CD4-positive, alpha-beta T cell treated with Interleukin-21 for 1 hour (primary cell): Measurements from ENCODE around the gene MGAT5B.
"Not testable (repeated sequence)": the region's sequence is repeated elsewhere in the genome, so short reads cannot be mapped to it uniquely, and the experiment has no call there.

Experiments used
- DNase-seq: peaks from one replicate; pipeline ENCODE4 v3.0.0-alpha.2; 2020

The MGAT5B gene

GRCh38 chr17:76956846-76957540 lies 88.8 kb downstream of the MGAT5B start:
- no peak for DNase-seq

- no peak for DNase-seq
Observed at GRCh38 chr17:76957678-76958464, 89.7 kb downstream of the MGAT5B start.

GRCh38 chr17:76958974-76959373 lies 90.8 kb downstream of the MGAT5B start:
- DNase-seq, result no peak

- no peak for DNase-seq
Observed at GRCh38 chr17:76961869-76962268, 93.7 kb downstream of the MGAT5B start.

GRCh38 chr17:76962858-76963257 lies 94.7 kb downstream of the MGAT5B start:
- DNase-seq, result no peak

GRCh38 chr17:76966016-76966415 lies 97.8 kb downstream of the MGAT5B start:
- DNase-seq, result no peak

- DNase-seq, result no peak
Observed at GRCh38 chr17:76966486-76967181, 98.4 kb downstream of the MGAT5B start.

GRCh38 chr17:76967762-76968161 lies 99.6 kb downstream of the MGAT5B start:
- no peak for DNase-seq

- peak; percentile 39 for DNase-seq
Observed at GRCh38 chr17:76968707-76969597, 100.7 kb downstream of the MGAT5B start.

GRCh38 chr17:76969598-76970172 lies 101.5 kb downstream of the MGAT5B start:
- no peak for DNase-seq

- DNase-seq, result not testable (repeated sequence)
Observed at GRCh38 chr17:76970228-76970627, 102.0 kb downstream of the MGAT5B start.

GRCh38 chr17:76972046-76972641 lies 103.9 kb downstream of the MGAT5B start:
- no peak for DNase-seq

GRCh38 chr17:76973040-76973439 lies 104.8 kb downstream of the MGAT5B start:
- no peak for DNase-seq

GRCh38 chr17:76974721-76975120 lies 106.5 kb downstream of the MGAT5B start:
- no peak for DNase-seq

- not testable (repeated sequence) for DNase-seq
Observed at GRCh38 chr17:76978050-76978449, 109.8 kb downstream of the MGAT5B start.

- no peak for DNase-seq
Observed at GRCh38 chr17:76981545-76982295, 113.5 kb downstream of the MGAT5B start.

- peak; percentile 15 for DNase-seq
Observed at GRCh38 chr17:76982408-76983074, 114.3 kb downstream of the MGAT5B start.

GRCh38 chr17:76983075-76983775 lies 115.0 kb downstream of the MGAT5B start:
- DNase-seq, result no peak

- no peak for DNase-seq
Observed at GRCh38 chr17:76986365-76986764, 118.2 kb downstream of the MGAT5B start.
